HepG2 (cell line): Measurements from ENCODE around the gene SLU7. TPM values are rescaled to one million over a fixed set of nuclear protein-coding genes. Genes with fewer than 3 reads are reported as not detected.
A peak's percentile ranks its signal among the peaks of the same experiment; 100 is the strongest.

Experiments
- ARNT2 ChIP-seq: sonication (generic); formaldehyde crosslinking; IDR thresholded peaks from 2 replicates; pipeline ENCODE4 v1.8.0; 2022; ENCODE audit warnings: mild to moderate bottlenecking, low read depth, missing genetic modification reagents, moderate library complexity
- CC2D1A ChIP-seq: sonication (generic); formaldehyde crosslinking; IDR thresholded peaks from 2 replicates; pipeline ENCODE4 v1.8.1; 2023; ENCODE audit warnings: mild to moderate bottlenecking, missing genetic modification reagents
- CEBPB ChIP-seq: IDR thresholded peaks from 2 replicates; pipeline ENCODE4 v1.6.1; 2011; ENCODE audit warnings: low read depth, low read length, improper control_type of control experiment, borderline replicate concordance
- FOXK1 ChIP-seq: sonication (generic); formaldehyde crosslinking; IDR thresholded peaks from 2 replicates; pipeline ENCODE4 v1.4.0; 2020; ENCODE audit warnings: low read depth, missing genetic modification reagents, borderline replicate concordance
- GTF2F1 ChIP-seq: fragments of 150-350 bp; IDR thresholded peaks from 2 replicates; pipeline ENCODE4 v1.6.1; 2014; ENCODE audit warnings: low read length
- PCBP1 ChIP-seq: fragments of 200-400 bp; formaldehyde crosslinking; IDR thresholded peaks from 2 replicates; pipeline ENCODE4 v1.6.1; 2017; ENCODE audit warnings: mild to moderate bottlenecking, low read depth, low read length, borderline replicate concordance
- REPIN1 ChIP-seq: sonication (generic); formaldehyde crosslinking; IDR thresholded peaks from 2 replicates; pipeline ENCODE4 v1.8.0; 2022; ENCODE audit warnings: missing genetic modification reagents, low read depth, mild to moderate bottlenecking, borderline replicate concordance
- SNAPC4 ChIP-seq: sonication (generic); formaldehyde crosslinking; IDR thresholded peaks from 2 replicates; pipeline ENCODE4 v1.4.0; 2020; ENCODE audit warnings: mild to moderate bottlenecking, missing genetic modification reagents
- STAT6 ChIP-seq: sonication (generic); formaldehyde crosslinking; IDR thresholded peaks from 2 replicates; pipeline ENCODE4 v1.4.0; 2020; ENCODE audit warnings: missing genetic modification reagents, mild to moderate bottlenecking, borderline replicate concordance
- TAF15 ChIP-seq: fragments of 200-400 bp; formaldehyde crosslinking; IDR thresholded peaks from one replicate; pipeline ENCODE4 v1.6.1; 2018; ENCODE audit warnings: mild to moderate bottlenecking, low read depth, low read length; ENCODE audit not compliant: poor library complexity, severe bottlenecking
- TMF1 ChIP-seq: sonication (generic); formaldehyde crosslinking; IDR thresholded peaks from 2 replicates; pipeline ENCODE4 v1.8.1; 2022; ENCODE audit warnings: low read depth, missing genetic modification reagents
- ZFP90 ChIP-seq: sonication (generic); formaldehyde crosslinking; IDR thresholded peaks from 2 replicates; pipeline ENCODE4 v1.8.0; 2022; ENCODE audit warnings: missing genetic modification reagents, mild to moderate bottlenecking, inconsistent platforms, borderline replicate concordance
- ZNF207 ChIP-seq: fragments of 450-650 bp; IDR thresholded peaks from 2 replicates; pipeline ENCODE4 v1.6.1; 2016; ENCODE audit warnings: antibody characterized with exemption, borderline replicate concordance
- ZNF235 ChIP-seq: sonication (generic); formaldehyde crosslinking; IDR thresholded peaks from 2 replicates; pipeline ENCODE4 v1.8.1; 2023; ENCODE audit warnings: mild to moderate bottlenecking, missing genetic modification reagents, borderline replicate concordance
- ZNF253 ChIP-seq: sonication (generic); formaldehyde crosslinking; IDR thresholded peaks from 2 replicates; pipeline ENCODE4 v1.8.0; 2022; ENCODE audit warnings: mild to moderate bottlenecking, missing genetic modification reagents, borderline replicate concordance
- ZNF34 ChIP-seq: sonication (generic); formaldehyde crosslinking; IDR thresholded peaks from 2 replicates; pipeline ENCODE4 v1.4.0; 2020; ENCODE audit warnings: mild to moderate bottlenecking, missing genetic modification reagents, borderline replicate concordance
- ZNF414 ChIP-seq: sonication (generic); formaldehyde crosslinking; IDR thresholded peaks from 2 replicates; pipeline ENCODE4 v1.5.0; 2020; ENCODE audit warnings: missing genetic modification reagents
- ZNF678 ChIP-seq: sonication (generic); formaldehyde crosslinking; IDR thresholded peaks from 2 replicates; pipeline ENCODE4 v1.4.0; 2020; ENCODE audit warnings: mild to moderate bottlenecking, missing genetic modification reagents
- ZNF790 ChIP-seq: sonication (generic); formaldehyde crosslinking; IDR thresholded peaks from 2 replicates; pipeline ENCODE4 v1.8.0; 2022; ENCODE audit warnings: missing genetic modification reagents, mild to moderate bottlenecking, borderline replicate concordance
- polyA plus RNA-seq, 8 experiments: library from polyadenylated mRNA; depleted of rRNA in 3 of 8; stranded (reverse) in 7 of 8; unstranded in 1 of 8; fragments of >200 nt; fragmentation: Illumina TruSeq in 4 of 8; extraction: Trizol in 4 of 8; gene quantifications; 2 replicates each; pipeline versions ENCODE4 v1.2.1 to v1.2.3, GENCODE V29; 2011 to 2016; ENCODE audit warnings: low read depth in 4 of 8, missing spikeins in 1 of 8, mixed read lengths in 1 of 8; ENCODE audit not compliant: insufficient read depth in 1 of 8
- total RNA-seq, 5 experiments: library from RNA; depleted of rRNA; stranded (reverse); fragments of >200 nt; fragmentation: Illumina TruSeq; extraction: Trizol; gene quantifications; 2 replicates each; pipeline ENCODE4 v1.2.3, GENCODE V29; 2016; ENCODE audit warnings: low read depth in 1 of 5

SLU7 gene
- total and polyA plus RNA-seq, 2 of the 13 experiments (the other 11 are each of a cell fraction or from before 2014, with no cell fraction given) = 24.0 to 39.2 TPM

DNA sequence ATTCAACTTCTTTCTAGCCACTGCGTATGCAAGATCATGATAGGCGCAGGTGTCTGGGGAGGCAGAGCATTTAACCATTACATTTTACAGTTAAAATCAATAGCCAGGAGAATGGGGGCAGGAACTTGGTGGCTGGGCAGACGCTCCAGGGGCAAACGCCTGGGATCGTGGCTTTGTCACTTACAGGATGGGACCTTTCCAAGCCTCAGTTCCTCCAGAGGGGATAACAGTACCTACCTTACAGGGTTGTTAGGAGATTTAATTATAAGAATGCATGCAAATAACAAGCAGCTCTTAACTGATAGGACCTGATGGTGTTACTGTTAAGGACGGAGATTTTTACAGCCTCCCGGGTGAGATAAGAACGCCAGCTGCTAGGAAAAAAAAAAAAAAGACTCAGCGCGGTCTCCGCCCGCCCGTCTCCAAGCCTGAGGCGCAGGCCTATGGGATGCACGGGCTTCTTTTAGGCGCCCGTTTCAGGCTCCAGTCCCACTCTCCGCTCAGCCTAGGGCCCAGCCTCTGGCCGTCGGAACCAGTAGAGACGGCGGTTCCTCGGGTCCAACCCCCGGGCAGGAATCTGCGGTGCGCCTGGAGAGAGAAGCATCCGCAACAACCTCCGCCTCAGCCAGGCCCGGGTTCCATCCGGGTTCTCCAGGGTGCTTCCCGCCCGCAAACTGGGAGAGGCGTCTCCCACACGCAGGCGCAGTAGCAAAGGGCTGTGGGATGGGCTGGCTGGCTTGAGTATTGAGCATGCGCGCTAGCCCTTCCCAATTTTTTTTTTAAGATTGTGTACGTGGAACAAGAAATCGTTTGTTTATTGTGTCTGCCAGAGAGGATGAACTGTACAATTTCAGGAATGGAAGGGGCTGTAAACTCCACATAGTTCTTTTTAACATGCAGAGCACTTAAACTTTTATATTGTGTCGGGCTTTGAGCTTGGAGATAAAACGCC, 19.2 kb downstream of the SLU7 start, which contains the start of gene FAM200C (continued):
- TF ChIP-seq SNAPC4 (CRISPR knock-in tag) (peak; percentile 76; the same call in 1 of the 2 replicates), GTF2F1 (no peak), FOXK1 (CRISPR knock-in tag) (peak; percentile 34; the same call in 1 of the 2 replicates), ZNF207 (no peak), ARNT2 (CRISPR knock-in tag) (0 out of 2 replicates have a peak, but pooled peaks have one; percentile 64), STAT6 (CRISPR knock-in tag) (0 out of 2 replicates have a peak, but pooled peaks have one; percentile 20), ZNF414 (CRISPR knock-in tag) (no peak), TAF15 (no peak), ZNF678 (CRISPR knock-in tag) (no peak), REPIN1 (CRISPR knock-in tag) (peak; percentile 71; the same call in 1 of the 2 replicates), ZNF253 (CRISPR knock-in tag) (no peak), TMF1 (CRISPR knock-in tag) (no peak), ZFP90 (CRISPR knock-in tag) (no peak; the same call in 1 of the 2 replicates), ZNF235 (CRISPR knock-in tag) (no peak), CEBPB (no peak), ZNF34 (CRISPR knock-in tag) (peak; percentile 46; the same call in 1 of the 2 replicates), CC2D1A (CRISPR knock-in tag) (0 out of 2 replicates have a peak, but pooled peaks have one; percentile 49), ZNF790 (CRISPR knock-in tag) (peak; percentile 48; the same call in 1 of the 2 replicates), PCBP1 (no peak)
